RPMI8226 (cell line): ENCODE measurements around the gene TLN1.

Source experiments
- DNase-seq: peaks from one replicate; pipeline ENCODE4 v3.0.0-alpha.2; 2015

Gene TLN1

GRCh38 chr9:35682051-35682450, 49.9 kb downstream of the TLN1 start:
- no peak for DNase-seq

- DNase-seq = no peak
These were observed 50.5 kb downstream of the TLN1 start for GRCh38 chr9:35681341-35682002.

GRCh38 chr9:35680331-35681105, 51.5 kb downstream of the TLN1 start:
- no peak for DNase-seq

- no peak for DNase-seq
These were observed 52.1 kb downstream of the TLN1 start for GRCh38 chr9:35679766-35680330.

- DNase-seq = no peak
These were observed 52.9 kb downstream of the TLN1 start for GRCh38 chr9:35679091-35679490.

GRCh38 chr9:35675732-35676392, 56.1 kb downstream of the TLN1 start:
- no peak for DNase-seq

- no peak for DNase-seq
These were observed 56.8 kb downstream of the TLN1 start for GRCh38 chr9:35675204-35675603.

GRCh38 chr9:35674025-35674361, 58.0 kb downstream of the TLN1 start:
- no peak for DNase-seq

GRCh38 chr9:35673132-35674024, 58.6 kb downstream of the TLN1 start, which contains the start of gene CA9:
TSS of gene CA9 (plus strand) at chr9:35673928. CDS start at chr9:35673960, 32 bp downstream.
- DNase-seq = peak; percentile 55

- DNase-seq = no peak
These were observed 62.5 kb downstream of the TLN1 start for GRCh38 chr9:35669331-35670145.

GRCh38 chr9:35667939-35668338, 64.1 kb downstream of the TLN1 start:
- no peak for DNase-seq

GRCh38 chr9:35666549-35666948, 65.4 kb downstream of the TLN1 start:
- no peak for DNase-seq

GRCh38 chr9:35666045-35666444, 66.0 kb downstream of the TLN1 start:
- no peak for DNase-seq

GRCh38 chr9:35665471-35665818, 66.5 kb downstream of the TLN1 start:
- DNase-seq = no peak

- DNase-seq = peak; percentile 89
These were observed 67.2 kb downstream of the TLN1 start, which contains the start of gene ARHGEF39 for GRCh38 chr9:35664531-35665470. TSS of gene ARHGEF39 (minus strand) at chr9:35665195. CDS start at chr9:35665169, 26 bp downstream.

GRCh38 chr9:35662437-35662836, 69.6 kb downstream of the TLN1 start:
- DNase-seq = no peak

- DNase-seq = no peak
These were observed 70.1 kb downstream of the TLN1 start for GRCh38 chr9:35661756-35662350.

- no peak for DNase-seq
These were observed 71.0 kb downstream of the TLN1 start for GRCh38 chr9:35660966-35661415.

- DNase-seq = no peak
These were observed 72.7 kb downstream of the TLN1 start for GRCh38 chr9:35659340-35659739.

- DNase-seq = no peak
These were observed 73.1 kb downstream of the TLN1 start for GRCh38 chr9:35658968-35659220.
